ENCODE data around the gene ALOX12B. TPM values are rescaled to one million over a fixed set of nuclear protein-coding genes. Genes with fewer than 3 reads are reported as not detected.

Gene ALOX12B
- total RNA-seq, 6 experiments from 2014 or later: not detected

DNA sequence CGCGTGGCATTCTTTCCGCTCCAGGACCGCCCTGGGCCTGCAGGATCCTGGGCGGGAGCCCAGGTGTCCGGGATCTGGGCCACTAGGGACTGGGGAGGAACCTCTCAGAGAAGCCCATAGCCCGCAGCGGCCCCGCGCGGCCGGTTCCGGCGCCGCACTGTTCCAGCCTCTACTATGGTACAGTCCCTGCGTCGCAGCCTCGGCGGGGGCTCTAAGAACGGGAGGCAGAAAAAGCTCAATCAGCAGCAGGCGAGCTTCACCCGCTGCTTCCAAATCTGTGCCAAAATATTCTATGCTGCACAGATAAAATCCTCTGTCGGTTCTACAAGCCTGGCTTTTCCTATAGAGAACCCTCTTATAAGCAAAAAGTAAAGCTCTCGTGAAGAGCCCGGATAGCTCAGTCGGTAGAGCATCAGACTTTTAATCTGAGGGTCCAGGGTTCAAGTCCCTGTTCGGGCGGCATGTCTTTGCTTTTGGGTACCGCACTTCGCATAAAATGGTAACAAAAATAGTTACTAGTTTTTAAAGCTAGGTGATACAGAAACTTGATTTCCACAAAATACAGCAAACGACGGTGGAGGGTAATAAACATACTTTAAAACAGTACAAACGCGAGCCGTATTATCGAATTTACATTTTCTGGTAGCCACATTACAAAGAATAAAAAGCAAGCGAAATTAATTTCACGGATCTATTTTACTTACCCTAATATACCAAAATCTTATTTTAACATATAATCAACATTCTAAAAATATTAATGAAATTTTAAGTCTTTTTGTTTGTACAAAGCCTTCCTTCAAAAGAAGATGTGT lies 31.5 kb upstream of the ALOX12B start:
- Histone ChIP-seq H3K27ac (peak overlapping the region; percentile 13 to 41 (median 33)), H3K27me3 (peaks cover 0 to 35% of the 10 kb centered on the region in 2 donors)
- intact Hi-C loops (cut with DNase I): loop anchor here in 1 of 2 donors (10.0 kb wide), 1 partner anchor 54 kb away; no protein-coding TSS in a partner anchor

DNA sequence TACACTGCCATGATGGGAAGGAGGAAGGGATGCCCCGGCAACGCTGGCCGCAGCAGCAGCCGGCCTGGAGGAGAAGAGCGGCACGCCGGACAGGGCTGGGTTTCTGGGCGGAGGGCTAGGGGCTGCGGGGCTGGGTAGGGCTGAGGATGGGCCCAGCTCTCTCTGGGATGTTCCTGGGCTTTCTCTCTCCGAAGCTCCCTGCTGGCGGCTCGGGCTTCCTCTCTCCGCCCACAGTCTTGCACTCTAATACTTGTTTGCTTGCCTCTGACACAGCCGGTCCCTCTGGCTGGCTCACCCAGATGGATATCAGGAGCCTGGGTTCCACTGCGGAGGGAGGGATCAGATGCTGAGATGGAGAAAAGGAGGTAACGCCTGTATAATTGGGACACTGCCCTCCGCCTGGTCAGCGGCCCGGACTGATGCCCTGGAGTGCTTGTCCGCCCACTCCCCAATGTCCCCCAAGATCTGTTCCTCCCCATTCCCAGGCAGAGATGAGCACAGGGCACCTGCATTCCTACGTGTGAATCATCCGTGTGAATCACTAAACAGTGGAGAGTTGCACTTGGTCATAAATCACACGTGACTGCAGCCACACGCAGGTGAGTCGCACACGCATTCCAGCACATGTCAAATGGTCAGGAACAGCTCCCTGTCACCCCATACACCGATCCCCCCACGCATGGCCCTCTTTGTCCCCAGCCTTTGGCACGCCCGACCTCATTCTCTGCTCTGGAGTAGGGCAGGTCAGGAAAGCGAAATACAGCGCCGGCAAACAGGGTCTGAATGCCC lies 30.7 kb upstream of the ALOX12B start, which contains the start of gene ALOXE3:
Gene ALOXE3, minus strand, starts transcription at position 535 of the 789 bp plus-strand sequence. Its CDS starts 524 bp downstream, at position 11.
- Histone ChIP-seq H3K4me3 (peak within 1 kb of the TSS; percentile 29 to 49 (median 37)), H3K36me3 (no peaks in the 10 kb centered on the region), H3K27me3 (peaks cover 0 to 29% of the 10 kb centered on the region in 2 donors), H3K9me3 (no peaks in the 10 kb centered on the region), H3K27ac (peak within 1 kb of the TSS; percentile 13 to 41 (median 33)), H3K4me1 (peaks cover 0 to 38% (median 10%) of the 10 kb centered on the region in 4 donors)
- WGBS (ENCODE audit: insufficient coverage, low coverage, low lambda C conversion rate, missing lambda C conversion rate): under 1% methylated on average over 25 of the region's 33 CpGs
- intact Hi-C loops (cut with DNase I): loop anchor here in 1 of 2 donors (10.0 kb wide), 1 partner anchor 53 kb away; no protein-coding TSS in a partner anchor
- peak in 1 of 3 donors; percentile 36 for DNase-seq
- TF ChIP-seq POLR2A (IDR thresholded peaks at IDR 0.05): no peak
- TF ChIP-seq, protein P1, sequence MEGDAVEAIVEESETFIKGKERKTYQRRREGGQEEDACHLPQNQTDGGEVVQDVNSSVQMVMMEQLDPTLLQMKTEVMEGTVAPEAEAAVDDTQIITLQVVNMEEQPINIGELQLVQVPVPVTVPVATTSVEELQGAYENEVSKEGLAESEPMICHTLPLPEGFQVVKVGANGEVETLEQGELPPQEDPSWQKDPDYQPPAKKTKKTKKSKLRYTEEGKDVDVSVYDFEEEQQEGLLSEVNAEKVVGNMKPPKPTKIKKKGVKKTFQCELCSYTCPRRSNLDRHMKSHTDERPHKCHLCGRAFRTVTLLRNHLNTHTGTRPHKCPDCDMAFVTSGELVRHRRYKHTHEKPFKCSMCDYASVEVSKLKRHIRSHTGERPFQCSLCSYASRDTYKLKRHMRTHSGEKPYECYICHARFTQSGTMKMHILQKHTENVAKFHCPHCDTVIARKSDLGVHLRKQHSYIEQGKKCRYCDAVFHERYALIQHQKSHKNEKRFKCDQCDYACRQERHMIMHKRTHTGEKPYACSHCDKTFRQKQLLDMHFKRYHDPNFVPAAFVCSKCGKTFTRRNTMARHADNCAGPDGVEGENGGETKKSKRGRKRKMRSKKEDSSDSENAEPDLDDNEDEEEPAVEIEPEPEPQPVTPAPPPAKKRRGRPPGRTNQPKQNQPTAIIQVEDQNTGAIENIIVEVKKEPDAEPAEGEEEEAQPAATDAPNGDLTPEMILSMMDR (IDR thresholded peaks at IDR 0.05): no peak
- peak in 1 of 4 donors; percentile 34 for ATAC-seq

More for the DNA sequence above, 31.5 kb upstream of the ALOX12B start:
- WGBS (ENCODE audit: insufficient coverage, low coverage, low lambda C conversion rate, missing lambda C conversion rate): under 1% methylated on average over 23 of the region's 38 CpGs
- Histone ChIP-seq H3K4me1 (peaks cover 0 to 45% (median 10%) of the 10 kb centered on the region in 4 donors), H3K4me3 (peak overlapping the region; percentile 29 to 49 (median 37)), H3K9me3 (no peaks in the 10 kb centered on the region), H3K36me3 (no peaks in the 10 kb centered on the region)
- DNase-seq (peak; percentile 88 to 93 (median 91)), ATAC-seq (peak; percentile 76 to 88 (median 84))
- no peak for TF ChIP-seq POLR2A (IDR thresholded peaks at IDR 0.05)
- TF ChIP-seq, protein P1 (IDR thresholded peaks at IDR 0.05): peak; percentile 86 to 94 (median 90)

DNA sequence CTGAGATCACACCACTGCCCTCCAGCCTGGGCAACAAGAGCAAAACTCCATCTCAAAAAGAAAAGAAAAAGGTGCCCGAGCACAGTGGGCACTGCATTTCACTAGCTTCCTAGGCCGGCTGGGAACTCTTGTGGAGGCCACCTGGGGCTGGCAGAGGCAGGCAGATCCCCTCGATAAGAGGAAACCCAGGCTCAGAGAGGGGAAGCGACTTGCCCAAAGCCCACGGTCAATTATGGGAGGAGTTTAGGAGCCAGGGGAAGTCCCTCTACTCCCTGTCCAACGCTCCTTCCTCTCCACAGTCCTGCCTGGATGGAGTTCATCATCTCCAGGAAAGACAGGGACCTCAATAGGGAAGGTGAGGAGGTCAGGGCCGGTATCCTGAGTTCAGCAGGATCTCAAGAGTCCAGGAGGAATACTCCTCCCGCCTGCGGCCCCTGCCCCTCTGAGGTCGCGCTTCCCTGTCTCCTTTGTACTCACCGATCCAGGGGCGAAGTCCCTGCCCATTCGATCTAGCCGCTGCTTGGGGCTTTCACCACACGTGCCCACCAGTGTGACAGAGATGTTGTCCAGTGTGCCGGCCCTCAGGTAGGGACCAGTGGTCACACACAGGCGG lies 30.0 kb upstream of the ALOX12B start:
- no peak for TF ChIP-seq POLR2A (IDR thresholded peaks at IDR 0.05)
- TF ChIP-seq, protein P1 (IDR thresholded peaks at IDR 0.05): no peak
- no peaks in the 10 kb centered on the region for H3K36me3 ChIP-seq
- DNase-seq (peak in 1 of 3 donors; percentile 29), ATAC-seq (no peak)
- peaks cover 0 to 29% of the 10 kb centered on the region in 2 donors for H3K27me3 ChIP-seq
- no peaks in the 10 kb centered on the region for H3K9me3 ChIP-seq
- H3K4me3 ChIP-seq: no peak overlapping the region
- no peak overlapping the region for H3K27ac ChIP-seq
- intact Hi-C loops (cut with DNase I): loop anchor here in 1 of 2 donors (10.0 kb wide), 1 partner anchor 53 kb away; no protein-coding TSS in a partner anchor
- 10% methylated on average over 9 of the region's 18 CpGs for WGBS (ENCODE audit: insufficient coverage, low coverage, low lambda C conversion rate, missing lambda C conversion rate)
- peaks cover 0 to 31% (median 10%) of the 10 kb centered on the region in 4 donors for H3K4me1 ChIP-seq

DNA sequence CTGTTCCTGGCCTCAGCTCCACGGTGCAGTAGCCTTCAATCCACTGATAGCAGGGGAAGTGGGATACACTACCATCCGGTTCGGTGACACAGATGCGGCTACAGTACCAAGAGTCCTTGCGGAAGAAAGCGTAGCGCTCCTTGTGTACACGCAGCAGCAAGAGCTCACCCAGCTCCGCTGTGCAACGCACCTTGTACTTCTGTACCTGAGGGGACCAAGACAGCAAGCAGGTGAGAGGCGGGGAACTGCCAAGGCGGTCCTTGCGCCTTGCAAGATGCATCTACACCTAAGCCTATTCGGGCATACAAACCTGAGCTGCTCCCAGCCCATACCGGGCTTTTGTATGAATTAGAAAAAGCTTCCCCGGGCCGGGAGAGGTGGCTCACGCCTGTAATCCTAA lies 29.3 kb upstream of the ALOX12B start:
- ATAC-seq (no peak), DNase-seq (no peak)
- Histone ChIP-seq H3K4me1 (peaks cover 0 to 27% (median 8%) of the 10 kb centered on the region in 4 donors), H3K27ac (no peak overlapping the region), H3K9me3 (no peaks in the 10 kb centered on the region), H3K4me3 (no peak overlapping the region), H3K27me3 (peaks cover 0 to 28% of the 10 kb centered on the region in 2 donors), H3K36me3 (no peaks in the 10 kb centered on the region)
- intact Hi-C loops (cut with DNase I): loop anchor here in 1 of 2 donors (10.0 kb wide), 1 partner anchor 52 kb away; no protein-coding TSS in a partner anchor
- WGBS (ENCODE audit: insufficient coverage, low coverage, low lambda C conversion rate, missing lambda C conversion rate): 49% methylated on average over 17 of the region's 18 CpGs
- TF ChIP-seq, protein P1 (IDR thresholded peaks at IDR 0.05): no peak
- no peak for TF ChIP-seq POLR2A (IDR thresholded peaks at IDR 0.05)

Measured in right lobe of liver (tissue), 6 donors.